CD8-positive, alpha-beta memory T cell (primary cell): ENCODE results near the gene UFC1. TPM values are rescaled to one million over a fixed set of nuclear protein-coding genes. Genes with fewer than 3 reads are reported as not detected.

Experiments
- CTCF ChIA-PET: fragments of 350-600 bp; sonication (Branson Sonifier 250); formaldehyde crosslinking; loops from one replicate; lab custom pipeline; 2021; ENCODE audit warnings: antibody characterized with exemption; lab: Charles Lee
- POLR2A ChIA-PET: fragments of 350-600 bp; sonication (Branson Sonifier 250); formaldehyde crosslinking; loops from one replicate; lab custom pipeline; 2021; ENCODE audit warnings: antibody characterized with exemption; lab: Charles Lee
- DNase-seq, 5 donors: peaks; one replicate each; pipeline versions ENCODE4 v3.0.0 to v3.0.0-alpha.2; 2020 to 2022; ENCODE audit warnings: mixed read lengths in 1 of 5
- H3K27ac ChIP-seq: one replicate; pipeline ENCODE4 v1.7.0; 2013; ENCODE audit warnings: low read depth, mild to moderate bottlenecking, low read length, moderate library complexity
- H3K27me3 ChIP-seq: 2 replicates; pipeline ENCODE4 v1.7.0; 2013; ENCODE audit warnings: low read length, mild to moderate bottlenecking; ENCODE audit not compliant: insufficient read depth, poor library complexity, severe bottlenecking
- H3K36me3 ChIP-seq: 2 replicates; pipeline ENCODE4 v1.7.0; 2013; ENCODE audit warnings: mild to moderate bottlenecking, low read length, moderate library complexity; ENCODE audit not compliant: insufficient read depth
- H3K4me1 ChIP-seq: 2 replicates; pipeline ENCODE4 v1.7.0; 2013; ENCODE audit warnings: mild to moderate bottlenecking, low read length, moderate library complexity; ENCODE audit not compliant: insufficient read depth
- H3K4me3 ChIP-seq: 2 replicates; pipeline ENCODE4 v1.7.0; 2013; ENCODE audit warnings: mild to moderate bottlenecking, low read length
- H3K9me3 ChIP-seq: 2 replicates; pipeline ENCODE4 v1.7.0; 2013; ENCODE audit warnings: mild to moderate bottlenecking, low read length
- H3K27ac Mint-ChIP-seq, 8 donors: one replicate each; pipeline ENCODE4 v1.8.0; 2020 to 2021; ENCODE audit warnings: mixed read lengths in 8 of 8, mild to moderate bottlenecking in 6 of 8, inconsistent platforms in 3 of 8, moderate library complexity in 3 of 8
- H3K27me3 Mint-ChIP-seq, 2 donors: one replicate each; pipeline ENCODE4 v1.8.0; 2020 to 2021; ENCODE audit warnings: mixed read lengths in 2 of 2, mild to moderate bottlenecking in 1 of 2, moderate library complexity in 1 of 2
- H3K36me3 Mint-ChIP-seq, 3 donors: one replicate each; pipeline ENCODE4 v1.8.0; 2020 to 2021; ENCODE audit warnings: mixed read lengths in 3 of 3, inconsistent platforms in 1 of 3, mild to moderate bottlenecking in 1 of 3
- H3K4me1 Mint-ChIP-seq, 3 donors: one replicate each; pipeline ENCODE4 v1.8.0; 2020 to 2021; ENCODE audit warnings: mixed read lengths in 3 of 3, inconsistent platforms in 1 of 3, mild to moderate bottlenecking in 1 of 3
- H3K4me3 Mint-ChIP-seq, 7 donors: one replicate each; pipeline ENCODE4 v1.8.0; 2020 to 2021; ENCODE audit warnings: mixed read lengths in 7 of 7, mild to moderate bottlenecking in 6 of 7, moderate library complexity in 4 of 7, inconsistent platforms in 2 of 7
- H3K9me3 Mint-ChIP-seq, 5 donors: one replicate each; pipeline ENCODE4 v1.8.0; 2020 to 2022; ENCODE audit warnings: mixed read lengths in 5 of 5, mild to moderate bottlenecking in 3 of 5, moderate library complexity in 2 of 5, inconsistent platforms in 1 of 5
- polyA plus RNA-seq: library from polyadenylated mRNA; unstranded; fragments of 300-500 nt; fragmentation: Illumina TruSeq; gene quantifications from one replicate; pipeline ENCODE4 v1.2.3, GENCODE V29; 2021
- total RNA-seq, 2 experiments: library from RNA; stranded (reverse); gene quantifications; one replicate each; pipeline ENCODE4 v1.2.3, GENCODE V29; 2021

UFC1 gene
- total and polyA plus RNA-seq, 3 experiments from 2014 or later: 109 to 174 (median 118) TPM

GRCh38 chr1:161137881-161138280 is 15.9 kb upstream of the UFC1 start:
- no peak overlapping the region for H3K27ac ChIP-seq
- no peaks in the 10 kb centered on the region for H3K9me3 Mint-ChIP-seq
- no peaks in the 10 kb centered on the region for H3K27me3 Mint-ChIP-seq
- no peak for DNase-seq
- peak overlapping the region in 2 of 8 donors; percentile 61 to 86 for H3K27ac Mint-ChIP-seq
- H3K36me3 Mint-ChIP-seq: peaks cover 0 to 2% (median 0%) of the 10 kb centered on the region in 3 donors
- POLR2A ChIA-PET: interaction anchor here (1.0 kb wide), 1 partner anchor 40 kb away, joined by 4 read pairs; no protein-coding TSS in a partner anchor
- no peaks in the 10 kb centered on the region for H3K27me3 ChIP-seq
- H3K36me3 ChIP-seq: no peaks in the 10 kb centered on the region
- no peaks in the 10 kb centered on the region for H3K9me3 ChIP-seq
- H3K4me3 Mint-ChIP-seq: no peak overlapping the region
- peaks cover 7% of the 10 kb centered on the region for H3K4me1 ChIP-seq
- peaks cover 4 to 8% (median 6%) of the 10 kb centered on the region in 3 donors for H3K4me1 Mint-ChIP-seq
- H3K4me3 ChIP-seq: no peak overlapping the region
- CTCF ChIA-PET: interaction anchor here (0.8 to 2.6 kb wide), 10 partner anchors 21 to 303 kb away, joined by 3 to 10 read pairs (median 4); partner anchors contain the start of genes ARHGAP30, KLHDC9, NIT1 and PFDN2

GRCh38 chr1:161138431-161138830 is 15.3 kb upstream of the UFC1 start:
- Mint-ChIP-seq H3K9me3 (no peaks in the 10 kb centered on the region), H3K36me3 (peaks cover 0 to 2% (median 0%) of the 10 kb centered on the region in 3 donors), H3K27me3 (no peaks in the 10 kb centered on the region), H3K4me1 (peaks cover 4 to 8% (median 6%) of the 10 kb centered on the region in 3 donors), H3K27ac (peak overlapping the region in 2 of 8 donors; percentile 11 to 86), H3K4me3 (peak overlapping the region in 1 of 7 donors; percentile 8)
- DNase-seq: no peak
- Histone ChIP-seq H3K4me3 (no peak overlapping the region), H3K27me3 (no peaks in the 10 kb centered on the region), H3K4me1 (peaks cover 5% of the 10 kb centered on the region), H3K36me3 (no peaks in the 10 kb centered on the region), H3K9me3 (no peaks in the 10 kb centered on the region), H3K27ac (no peak overlapping the region)
- ChIA-PET CTCF (interaction anchor here (0.8 to 5.4 kb wide), 10 partner anchors 21 to 303 kb away, joined by 3 to 24 read pairs (median 5); partner anchors contain the start of genes ARHGAP30, KLHDC9, NIT1 and PFDN2), POLR2A (interaction anchor here (1.0 kb wide), 1 partner anchor 41 kb away, joined by 4 read pairs; no protein-coding TSS in a partner anchor)

- H3K9me3 Mint-ChIP-seq: no peaks in the 10 kb centered on the region
- ChIA-PET CTCF (interaction anchor here (0.7 to 5.4 kb wide), 5 partner anchors 12 to 69 kb away, joined by 3 to 24 read pairs (median 9); partner anchors contain the start of genes ARHGAP30, KLHDC9 and PPOX), POLR2A (no interaction called here)
- H3K36me3 ChIP-seq: no peaks in the 10 kb centered on the region
- no peaks in the 10 kb centered on the region for H3K27me3 Mint-ChIP-seq
- no peak overlapping the region for H3K27ac Mint-ChIP-seq
- peaks cover 0 to 2% (median 0%) of the 10 kb centered on the region in 3 donors for H3K36me3 Mint-ChIP-seq
- H3K4me3 ChIP-seq: no peak overlapping the region
- H3K4me1 ChIP-seq: no peaks in the 10 kb centered on the region
- H3K9me3 ChIP-seq: no peaks in the 10 kb centered on the region
- peaks cover 4 to 8% (median 6%) of the 10 kb centered on the region in 3 donors for H3K4me1 Mint-ChIP-seq
- no peak overlapping the region for H3K4me3 Mint-ChIP-seq
- no peaks in the 10 kb centered on the region for H3K27me3 ChIP-seq
- no peak overlapping the region for H3K27ac ChIP-seq
- DNase-seq: peak in 2 of 5 donors; percentile 18 to 48
These were observed 14.0 kb upstream of the UFC1 start for GRCh38 chr1:161139766-161140165.

- CTCF ChIA-PET: interaction anchor here (0.7 to 5.4 kb wide), 9 partner anchors 10 to 151 kb away, joined by 3 to 24 read pairs (median 4); partner anchors contain the start of gene KLHDC9
- H3K4me1 ChIP-seq: no peaks in the 10 kb centered on the region
- no peaks in the 10 kb centered on the region for H3K27me3 ChIP-seq
- Mint-ChIP-seq H3K27ac (peak overlapping the region in 1 of 8 donors; percentile 32), H3K9me3 (no peaks in the 10 kb centered on the region), H3K27me3 (no peaks in the 10 kb centered on the region), H3K4me1 (peaks cover 1 to 3% (median 3%) of the 10 kb centered on the region in 3 donors), H3K4me3 (no peak overlapping the region), H3K36me3 (no peaks in the 10 kb centered on the region)
- no peaks in the 10 kb centered on the region for H3K9me3 ChIP-seq
- no peak for DNase-seq
- no peak overlapping the region for H3K27ac ChIP-seq
- H3K4me3 ChIP-seq: no peak overlapping the region
- no peaks in the 10 kb centered on the region for H3K36me3 ChIP-seq
- POLR2A ChIA-PET: interaction anchor here (0.7 kb wide), 1 partner anchor 10 kb away, joined by 3 read pairs; no protein-coding TSS in a partner anchor
These were observed 12.9 kb upstream of the UFC1 start for GRCh38 chr1:161140755-161141400.

GRCh38 chr1:161145832-161146231 is 7.9 kb upstream of the UFC1 start:
- Mint-ChIP-seq H3K4me3 (no peak overlapping the region), H3K27ac (no peak overlapping the region), H3K4me1 (no peaks in the 10 kb centered on the region), H3K36me3 (no peaks in the 10 kb centered on the region), H3K27me3 (no peaks in the 10 kb centered on the region), H3K9me3 (no peaks in the 10 kb centered on the region)
- Histone ChIP-seq H3K9me3 (no peaks in the 10 kb centered on the region), H3K4me3 (no peak overlapping the region), H3K36me3 (no peaks in the 10 kb centered on the region), H3K4me1 (no peaks in the 10 kb centered on the region), H3K27me3 (no peaks in the 10 kb centered on the region), H3K27ac (no peak overlapping the region)
- CTCF ChIA-PET: interaction anchor here (1.8 kb wide), 1 partner anchor 13 kb away, joined by 3 read pairs; the partner anchor contains the start of gene DEDD
- POLR2A ChIA-PET: no interaction called here
- DNase-seq: no peak

- peak overlapping the region; percentile 98 to 100 (median 100) for H3K27ac Mint-ChIP-seq
- CTCF ChIA-PET: interaction anchor here (0.7 to 6.4 kb wide), 8 partner anchors 12 to 154 kb away, joined by 3 to 44 read pairs (median 4); partner anchors contain the start of genes ARHGAP30, B4GALT3, PPOX and TOMM40L
- H3K4me1 ChIP-seq: peaks cover 11% of the 10 kb centered on the region
- H3K4me3 Mint-ChIP-seq: peak overlapping the region; percentile 98 to 100 (median 98)
- no peaks in the 10 kb centered on the region for H3K9me3 ChIP-seq
- no peaks in the 10 kb centered on the region for H3K27me3 ChIP-seq
- H3K36me3 Mint-ChIP-seq: peaks cover 0 to 26% (median 7%) of the 10 kb centered on the region in 3 donors
- H3K36me3 ChIP-seq: no peaks in the 10 kb centered on the region
- no peaks in the 10 kb centered on the region for H3K9me3 Mint-ChIP-seq
- POLR2A ChIA-PET: interaction anchor here (0.6 to 2.2 kb wide), 16 partner anchors 13 to 358 kb away, joined by 3 to 17 read pairs (median 4); partner anchors contain the start of genes ARHGAP30, B4GALT3, DEDD and NDUFS2
- peak overlapping the region; percentile 98 for H3K27ac ChIP-seq
- DNase-seq: no peak
- H3K27me3 Mint-ChIP-seq: no peaks in the 10 kb centered on the region
- H3K4me3 ChIP-seq: peak overlapping the region; percentile 87
- H3K4me1 Mint-ChIP-seq: peaks cover 21 to 39% (median 28%) of the 10 kb centered on the region in 3 donors
These were observed 602 bp upstream of the UFC1 start for GRCh38 chr1:161153176-161153575.

- H3K4me1 ChIP-seq: peaks cover 41% of the 10 kb centered on the region
- Mint-ChIP-seq H3K4me3 (peak overlapping the region; percentile 33 to 96 (median 93)), H3K9me3 (no peaks in the 10 kb centered on the region), H3K4me1 (peaks cover 43 to 81% (median 70%) of the 10 kb centered on the region in 3 donors), H3K27ac (peak overlapping the region; percentile 54 to 97 (median 94)), H3K36me3 (peaks cover 0 to 63% (median 10%) of the 10 kb centered on the region in 3 donors), H3K27me3 (no peaks in the 10 kb centered on the region)
- no peak for DNase-seq
- no peaks in the 10 kb centered on the region for H3K27me3 ChIP-seq
- no peaks in the 10 kb centered on the region for H3K36me3 ChIP-seq
- ChIA-PET POLR2A (interaction anchor here (0.8 to 1.1 kb wide), 2 partner anchors 28 to 68 kb away, joined by 3 read pairs; partner anchors contain the start of gene TOMM40L), CTCF (interaction anchor here (1.3 to 6.4 kb wide), 4 partner anchors 8 to 68 kb away, joined by 3 to 44 read pairs (median 10); partner anchors contain the start of genes NIT1, PFDN2, PPOX and TOMM40L)
- no peaks in the 10 kb centered on the region for H3K9me3 ChIP-seq
- no peak overlapping the region for H3K4me3 ChIP-seq
- H3K27ac ChIP-seq: no peak overlapping the region
These were observed 4.1 kb downstream of the UFC1 start for GRCh38 chr1:161157867-161158266.
